Large intestine (tissue), 3 donors: ENCODE results near the gene C10orf105. TPM values are rescaled to one million over a fixed set of nuclear protein-coding genes. Genes with fewer than 3 reads are reported as not detected.

Experiments
- DNase-seq, 2 donors: peaks; one replicate each; pipeline versions ENCODE4 v3.0.0 to v3.0.0-alpha.2; 2013
- H3K27ac ChIP-seq: one replicate; pipeline ENCODE4 v1.5.1; 2013; ENCODE audit warnings: low read length
- H3K27me3 ChIP-seq: 2 replicates; pipeline ENCODE4 v1.6.1; 2013; ENCODE audit warnings: low read length; ENCODE audit not compliant: control insufficient read depth, insufficient read depth
- H3K36me3 ChIP-seq: 2 replicates; pipeline ENCODE4 v1.6.1; 2013; ENCODE audit warnings: low read length; ENCODE audit not compliant: control insufficient read depth, insufficient read depth
- H3K4me1 ChIP-seq: one replicate; pipeline ENCODE4 v1.6.1; 2013; ENCODE audit warnings: low read length; ENCODE audit not compliant: control insufficient read depth, insufficient read depth
- H3K4me3 ChIP-seq: one replicate; pipeline ENCODE4 v1.5.1; 2013; ENCODE audit warnings: low read length
- H3K9me3 ChIP-seq: one replicate; pipeline ENCODE4 v1.6.1; 2013; ENCODE audit warnings: mild to moderate bottlenecking, low read depth, low read length, moderate library complexity; ENCODE audit not compliant: control insufficient read depth
- whole genome bisulfite sequencing: methylation state at CpG from one replicate; pipeline ENCODE4 v1.1.5; 2013; ENCODE audit warnings: low lambda C conversion rate; ENCODE audit not compliant: insufficient coverage; 5-methylcytosine and 5-hydroxymethylcytosine counted together
- polyA plus RNA-seq: library from polyadenylated mRNA; unstranded; fragments of 120-200 nt; gene quantifications from one replicate; pipeline ENCODE4 v1.2.1, GENCODE V29; 2013

C10orf105 gene
- polyA plus RNA-seq, 1 donor = 0.27 TPM

DNA sequence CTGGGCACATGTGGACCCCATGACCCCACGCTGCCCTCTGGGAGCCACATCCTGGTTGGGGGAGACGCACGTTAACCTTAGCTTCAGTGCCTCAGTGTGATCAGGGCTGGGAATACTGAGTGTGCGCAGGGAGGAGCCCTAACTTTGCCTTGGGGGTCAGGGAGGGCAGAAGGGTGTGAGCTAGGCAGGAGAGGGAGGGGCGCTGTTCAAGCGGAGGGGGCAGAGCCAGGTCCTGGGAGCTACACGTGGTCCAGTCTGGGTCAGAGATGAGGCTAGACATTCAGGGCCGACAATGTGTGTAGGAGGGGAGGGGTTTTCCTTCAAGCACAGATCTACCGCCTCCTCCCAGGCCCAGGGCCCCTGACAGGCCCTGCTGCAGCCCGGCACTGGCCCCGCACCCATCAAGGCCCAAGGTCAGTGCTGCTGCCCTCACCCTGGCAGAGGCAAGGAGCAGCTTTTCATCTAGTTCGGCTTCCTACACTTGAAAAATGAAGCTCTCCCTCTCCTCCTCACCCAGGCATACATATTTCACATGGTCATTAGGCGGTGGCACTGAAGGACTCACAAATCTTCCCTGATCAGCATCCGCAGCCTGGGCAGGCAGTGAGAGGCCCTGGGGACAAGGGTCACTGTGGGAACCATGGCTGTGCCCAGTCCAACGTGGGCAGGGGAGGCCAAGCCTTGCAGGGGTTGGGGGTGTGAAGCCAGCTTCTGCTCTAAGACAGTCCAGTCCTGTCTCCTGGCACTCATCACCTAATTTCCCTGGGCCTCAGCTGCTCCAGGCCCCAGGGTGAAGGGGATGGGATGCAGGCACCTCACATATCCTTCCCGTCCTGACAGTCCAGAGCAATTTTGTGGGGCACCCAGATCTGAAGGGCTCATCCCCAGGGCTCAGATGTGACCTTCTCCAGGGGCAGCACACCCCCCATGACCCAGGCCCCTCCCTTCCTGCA lies 47.3 kb downstream of the C10orf105 start:
- Histone ChIP-seq H3K4me3 (no peak overlapping the region), H3K36me3 (no peaks in the 10 kb centered on the region), H3K27ac (no peak overlapping the region), H3K9me3 (no peaks in the 10 kb centered on the region), H3K4me1 (peaks cover 10% of the 10 kb centered on the region), H3K27me3 (no peaks in the 10 kb centered on the region)
- DNase-seq = peak; percentile 26 to 52
- WGBS = no CpG with 5 or more reads among the region's 16 CpGs

DNA sequence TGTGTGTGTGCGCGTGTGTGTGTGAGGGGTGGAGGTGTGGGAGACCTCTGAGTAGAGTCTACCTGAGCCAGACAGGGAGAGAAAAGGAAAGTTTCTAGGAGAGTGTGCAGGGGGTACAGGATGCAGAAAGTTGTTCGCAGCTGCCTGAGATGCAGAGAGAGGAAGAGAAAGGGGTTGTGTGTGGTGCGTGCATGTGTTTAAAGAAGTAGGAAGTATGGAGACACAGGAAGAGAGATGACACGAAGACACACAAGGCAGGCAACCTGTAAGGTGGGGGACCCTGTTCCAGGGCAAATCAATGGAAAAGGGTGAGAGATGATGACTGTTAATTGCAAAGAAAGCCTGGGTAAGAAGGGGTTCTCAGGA lies 52.2 kb downstream of the C10orf105 start:
- Histone ChIP-seq H3K36me3 (no peaks in the 10 kb centered on the region), H3K4me3 (no peak overlapping the region), H3K4me1 (peaks cover 14% of the 10 kb centered on the region), H3K27ac (no peak overlapping the region), H3K9me3 (no peaks in the 10 kb centered on the region), H3K27me3 (no peaks in the 10 kb centered on the region)
- WGBS = 82% methylated on average over 3 of the region's 5 CpGs
- DNase-seq = no peak

DNA sequence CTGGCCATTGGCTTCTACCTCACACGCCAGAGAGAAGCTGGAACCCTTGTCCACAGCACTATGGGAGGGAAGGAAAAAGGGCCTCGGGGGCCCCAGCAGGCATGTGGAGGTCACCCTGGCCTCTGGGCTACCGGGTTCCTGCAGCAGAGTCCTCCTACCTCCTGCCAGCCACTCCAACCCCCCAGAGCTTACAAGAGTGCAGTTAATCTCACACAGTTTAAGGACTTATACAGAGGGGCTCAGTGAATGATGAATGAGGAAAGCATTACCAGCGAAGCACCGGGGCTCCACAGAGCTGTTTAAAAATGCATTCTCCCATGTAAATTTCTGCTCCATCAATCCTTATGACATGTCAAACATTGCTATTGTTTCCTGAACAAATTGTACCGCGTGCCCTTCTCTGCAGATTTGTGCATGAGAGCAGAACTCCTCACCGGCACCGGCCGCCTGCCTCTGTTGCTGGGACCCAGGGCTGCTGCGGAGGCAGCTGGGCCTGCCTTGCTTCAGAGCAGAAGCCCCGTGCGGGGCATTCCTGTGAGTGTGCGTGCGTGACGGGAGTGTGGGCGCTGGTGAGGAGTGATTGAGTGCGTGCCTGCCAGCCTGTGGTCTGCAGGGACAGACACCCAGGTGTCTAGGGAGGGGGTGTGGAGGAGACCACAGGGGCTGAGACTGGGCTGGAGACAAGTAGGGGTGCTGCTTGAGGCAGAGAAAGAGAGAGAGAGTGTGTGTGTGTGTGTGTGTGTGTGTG lies 52.8 kb downstream of the C10orf105 start:
- Histone ChIP-seq H3K27me3 (no peaks in the 10 kb centered on the region), H3K9me3 (no peaks in the 10 kb centered on the region), H3K27ac (no peak overlapping the region), H3K4me1 (peaks cover 14% of the 10 kb centered on the region), H3K36me3 (no peaks in the 10 kb centered on the region), H3K4me3 (no peak overlapping the region)
- WGBS = no CpG with 5 or more reads among the region's 18 CpGs
- DNase-seq = no peak

DNA sequence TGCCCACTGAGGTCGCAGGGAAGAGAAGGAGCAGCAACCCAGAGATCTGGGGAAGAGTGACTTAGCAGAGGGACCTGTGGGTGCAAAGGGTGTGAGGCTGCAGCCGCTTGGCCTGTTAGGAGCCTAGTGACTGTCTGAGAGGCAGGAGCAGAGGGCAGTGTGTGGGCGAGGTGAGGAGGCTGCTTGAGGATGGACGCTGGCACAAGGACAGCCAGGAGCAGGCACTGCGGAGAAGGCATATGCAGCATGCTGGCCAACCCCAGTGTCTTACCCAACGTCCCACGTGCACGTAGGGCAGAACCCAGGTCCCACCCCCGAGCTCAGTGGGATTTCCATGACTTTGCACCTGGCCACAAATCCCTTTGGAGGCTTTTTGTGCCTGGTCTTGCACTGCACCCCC lies 54.1 kb downstream of the C10orf105 start:
- WGBS = 100% methylated on average over 1 of the region's 9 CpGs
- no peaks in the 10 kb centered on the region for H3K9me3 ChIP-seq
- H3K27ac ChIP-seq = no peak overlapping the region
- DNase-seq = no peak
- H3K27me3 ChIP-seq = no peaks in the 10 kb centered on the region
- H3K4me1 ChIP-seq = peaks cover 12% of the 10 kb centered on the region
- H3K36me3 ChIP-seq = no peaks in the 10 kb centered on the region
- no peak overlapping the region for H3K4me3 ChIP-seq

DNA sequence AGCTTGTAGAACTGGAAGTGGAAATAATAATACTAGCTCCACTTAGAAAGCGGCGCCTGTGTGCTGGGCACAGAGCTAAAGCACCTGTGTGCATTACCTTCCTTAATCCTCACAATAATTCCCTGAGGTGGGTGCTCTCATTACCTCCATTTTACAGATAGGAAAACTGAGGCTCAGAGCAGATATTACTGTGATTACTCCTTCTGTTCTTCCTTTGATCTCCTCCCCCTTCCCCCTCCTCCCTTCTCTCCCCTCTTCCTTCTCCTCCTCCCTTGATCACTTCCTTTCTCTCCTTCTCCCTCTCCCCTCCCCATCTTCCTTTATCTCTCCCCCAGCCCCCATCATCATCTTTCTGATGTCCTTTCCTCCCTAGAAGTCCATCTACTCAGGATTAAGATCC lies 55.0 kb downstream of the C10orf105 start:
- no peak overlapping the region for H3K4me3 ChIP-seq
- no CpG with 5 or more reads among the region's 2 CpGs for WGBS

DNA sequence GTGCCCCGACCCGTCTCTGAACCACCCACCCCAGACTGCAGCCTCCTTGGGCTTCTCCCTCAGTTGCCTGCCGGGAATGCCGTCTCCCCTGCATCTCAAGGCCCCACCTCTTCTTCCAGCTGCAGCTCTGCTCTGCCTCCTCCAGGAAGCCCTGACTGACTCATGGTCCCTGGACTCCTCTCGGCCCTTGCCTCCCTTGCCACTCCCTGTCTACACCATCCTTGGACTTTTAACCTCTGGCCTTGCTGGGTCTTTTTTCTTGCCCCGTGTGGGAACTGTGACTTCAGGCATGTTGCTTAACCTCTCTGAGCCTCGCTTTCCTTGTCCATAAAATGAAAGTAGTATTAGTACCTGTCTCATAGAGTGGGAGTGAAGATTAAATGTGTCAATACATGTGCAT lies 56.3 kb downstream of the C10orf105 start:
- DNase-seq = peak in 1 of 2 donors; percentile 53
- Histone ChIP-seq H3K27me3 (no peaks in the 10 kb centered on the region), H3K27ac (no peak overlapping the region), H3K36me3 (no peaks in the 10 kb centered on the region), H3K4me3 (no peak overlapping the region), H3K9me3 (no peaks in the 10 kb centered on the region), H3K4me1 (peaks cover 28% of the 10 kb centered on the region)
- WGBS = no CpG with 5 or more reads among the region's 7 CpGs

More for the DNA sequence above, 55.0 kb downstream of the C10orf105 start:
- no peak for DNase-seq
- peaks cover 16% of the 10 kb centered on the region for H3K4me1 ChIP-seq
- H3K36me3 ChIP-seq = no peaks in the 10 kb centered on the region
- no peak overlapping the region for H3K27ac ChIP-seq
- H3K9me3 ChIP-seq = no peaks in the 10 kb centered on the region
- no peaks in the 10 kb centered on the region for H3K27me3 ChIP-seq

DNA sequence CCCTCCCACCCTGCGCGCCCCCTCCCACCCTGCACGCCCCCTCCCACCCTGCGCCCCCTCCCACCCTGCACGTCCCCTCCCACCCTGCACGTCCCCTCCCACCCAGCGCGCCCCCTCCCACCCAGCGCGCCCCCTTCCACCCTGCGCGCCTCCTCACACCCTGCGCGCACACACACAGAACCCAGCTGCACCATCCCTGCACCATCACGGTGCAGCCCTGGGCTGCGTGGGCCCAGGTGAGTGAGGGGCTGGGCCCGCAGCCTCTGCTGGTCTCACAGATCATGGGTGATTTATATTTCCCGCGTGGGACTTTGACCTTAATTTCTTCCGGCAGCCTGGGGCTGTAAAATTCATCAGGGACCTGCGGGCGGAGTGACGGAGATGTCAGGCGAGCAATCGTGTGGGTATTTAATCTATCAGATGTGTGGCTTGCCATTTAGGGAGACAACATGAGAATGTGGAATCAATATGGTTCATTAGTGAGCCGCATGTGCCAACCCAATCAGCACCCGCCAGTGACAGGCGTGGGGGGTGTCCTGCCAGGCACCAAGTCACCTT lies 57.7 kb downstream of the C10orf105 start:
- H3K27ac ChIP-seq = no peak overlapping the region
- H3K4me1 ChIP-seq = peaks cover 29% of the 10 kb centered on the region
- DNase-seq = peak in 1 of 2 donors; percentile 75
- WGBS = no CpG with 5 or more reads among the region's 28 CpGs
- H3K4me3 ChIP-seq = no peak overlapping the region
- no peaks in the 10 kb centered on the region for H3K36me3 ChIP-seq
- H3K9me3 ChIP-seq = no peaks in the 10 kb centered on the region
- no peaks in the 10 kb centered on the region for H3K27me3 ChIP-seq

Other genes with a start within 250 kb of the C10orf105 start
- 47.9 TPM for gene VSIR, start 53.7 kb upstream of the C10orf105 start, polyA plus RNA-seq
- gene PSAP, start 131.5 kb upstream of the C10orf105 start, polyA plus RNA-seq = 540 TPM
- 4.7 TPM for gene CHST3, start 244.6 kb upstream of the C10orf105 start, polyA plus RNA-seq